Neural cell (in vitro differentiated cells): ENCODE data around the gene INSYN2B.
"Not testable (repeated sequence)": the region's sequence is repeated elsewhere in the genome, so short reads cannot be mapped to it uniquely, and the experiment has no call there.

Experiments used
- CTCF ChIP-seq: fragments of 450-650 bp; IDR thresholded peaks from 2 replicates; pipeline ENCODE4 v1.5.1; 2014; ENCODE audit warnings: antibody characterized with exemption, mild to moderate bottlenecking, moderate library complexity; ENCODE audit not compliant: poor library complexity, severe bottlenecking
- EP300 ChIP-seq: fragments of 450-650 bp; conservative IDR thresholded peaks from 2 replicates; pipeline ENCODE4 v1.6.1; 2014; ENCODE audit warnings: antibody characterized with exemption, mild to moderate bottlenecking, moderate library complexity; ENCODE audit not compliant: poor library complexity, severe bottlenecking
- RAD21 ChIP-seq: fragments of 450-650 bp; conservative IDR thresholded peaks from 2 replicates; pipeline ENCODE4 v1.6.1; 2014; ENCODE audit warnings: antibody characterized with exemption, mild to moderate bottlenecking, moderate library complexity
- REST ChIP-seq: IDR thresholded peaks from 2 replicates; pipeline ENCODE4 v1.6.1; 2012; ENCODE audit warnings: borderline replicate concordance
- TAF1 ChIP-seq: IDR thresholded peaks from 2 replicates; pipeline ENCODE4 v1.6.1; 2012; ENCODE audit warnings: low read depth

GRCh38 chr5:169834540-169834939 is 145.8 kb downstream of the INSYN2B start:
- not testable (repeated sequence) for TF ChIP-seq CTCF, REST, TAF1, RAD21, EP300
